ENCODE data around the gene CAPNS2.
"Not testable (repeated sequence)": the region's sequence is repeated elsewhere in the genome, so short reads cannot be mapped to it uniquely, and the experiment has no call there.

GRCh38 chr16:55615670-55616069 is 49.2 kb downstream of the CAPNS2 start:
- TF ChIP-seq SNAI2, ZFP30 (CRISPR knock-in tag; IDR thresholded peaks at IDR 0.05): not testable (repeated sequence)

Data from SK-N-SH treated with all-trans-retinoic acid at 6 μM for 48 hours (cell line).